Liver (tissue), 9 donors: ENCODE measurements around the gene USP5. TPM values are rescaled to one million over a fixed set of nuclear protein-coding genes. Genes with fewer than 3 reads are reported as not detected.

Experiments used
- DNase-seq: peaks from one replicate; pipeline ENCODE4 v3.0.0-alpha.2; 2017; ENCODE audit warnings: low spot score
- H3K27ac ChIP-seq, 2 donors: one replicate each; pipeline ENCODE4 v1.7.0; 2013; ENCODE audit warnings: inconsistent platforms in 2 of 2, low read length in 2 of 2, control low read depth in 1 of 2, low read depth in 1 of 2, mild to moderate bottlenecking in 1 of 2
- H3K27me3 ChIP-seq, 4 donors: one replicate each; pipeline versions ENCODE4 v1.6.1 to v1.7.0; 2013; ENCODE audit warnings: low read length in 3 of 4, inconsistent platforms in 1 of 4, mild to moderate bottlenecking in 1 of 4, moderate library complexity in 1 of 4; ENCODE audit not compliant: control insufficient read depth in 4 of 4, insufficient read depth in 4 of 4
- H3K36me3 ChIP-seq, 4 donors: one replicate each; pipeline versions ENCODE4 v1.6.1 to v1.7.0; 2013; ENCODE audit warnings: low read length in 3 of 4, mild to moderate bottlenecking in 3 of 4, low read depth in 1 of 4, moderate library complexity in 1 of 4; ENCODE audit not compliant: control insufficient read depth in 4 of 4, insufficient read depth in 3 of 4
- H3K4me1 ChIP-seq, 4 donors: one replicate each; pipeline versions ENCODE4 v1.6.1 to v1.7.0; 2013; ENCODE audit warnings: low read length in 3 of 4, mild to moderate bottlenecking in 3 of 4, moderate library complexity in 1 of 4; ENCODE audit not compliant: control insufficient read depth in 4 of 4, insufficient read depth in 4 of 4
- H3K4me3 ChIP-seq, 3 donors: one replicate each; pipeline versions ENCODE4 v1.6.1 to v1.7.0; 2013; ENCODE audit warnings: low read length in 3 of 3, control low read depth in 1 of 3, low read depth in 1 of 3, mild to moderate bottlenecking in 1 of 3
- H3K9ac ChIP-seq, 2 donors: one replicate each; pipeline ENCODE4 v1.7.0; 2013; ENCODE audit warnings: low read length in 2 of 2, mild to moderate bottlenecking in 2 of 2, moderate library complexity in 2 of 2, control low read depth in 1 of 2, low read depth in 1 of 2
- H3K9me3 ChIP-seq, 4 donors: one replicate each; pipeline versions ENCODE4 v1.6.1 to v1.7.0; 2013; ENCODE audit warnings: low read length in 3 of 4; ENCODE audit not compliant: control insufficient read depth in 4 of 4
- CTCF ChIP-seq: fragments of 150-350 bp; IDR thresholded peaks from 2 replicates; pipeline ENCODE4 v1.5.1; 2017; ENCODE audit warnings: improper control_type of control experiment, low read depth, low read length; ENCODE audit not compliant: missing input control
- EGR1 ChIP-seq, 2 donors: IDR thresholded peaks; 2 replicates each; pipeline ENCODE4 v1.6.1; 2016 to 2018; ENCODE audit warnings: antibody characterized with exemption in 2 of 2, low read depth in 2 of 2
- FOXA1 ChIP-seq: IDR thresholded peaks from 2 replicates; pipeline ENCODE4 v1.6.1; 2016; ENCODE audit warnings: antibody characterized with exemption
- FOXA2 ChIP-seq: IDR thresholded peaks from 2 replicates; pipeline ENCODE4 v1.6.1; 2016; ENCODE audit warnings: antibody characterized with exemption
- HNF4A ChIP-seq, 2 donors: conservative IDR thresholded peaks; 2 replicates each; pipeline ENCODE4 v1.6.1; 2016; ENCODE audit warnings: antibody characterized with exemption in 2 of 2, mild to moderate bottlenecking in 2 of 2
- HNF4G ChIP-seq: IDR thresholded peaks from 2 replicates; pipeline ENCODE4 v1.6.1; 2016; ENCODE audit warnings: antibody characterized with exemption
- JUND ChIP-seq, 2 donors: IDR thresholded peaks; 2 replicates each; pipeline ENCODE4 v1.6.1; 2016; ENCODE audit warnings: antibody characterized with exemption in 2 of 2
- MAX ChIP-seq: IDR thresholded peaks from 2 replicates; pipeline ENCODE4 v1.6.1; 2016; ENCODE audit warnings: antibody characterized with exemption
- NR2F2 ChIP-seq: IDR thresholded peaks from 2 replicates; pipeline ENCODE4 v1.6.1; 2016; ENCODE audit warnings: antibody characterized with exemption
- RAD21 ChIP-seq, 2 donors: IDR thresholded peaks; 2 replicates each; pipeline ENCODE4 v1.6.1; 2016; ENCODE audit warnings: antibody characterized with exemption in 2 of 2, mild to moderate bottlenecking in 2 of 2
- REST ChIP-seq: IDR thresholded peaks from 2 replicates; pipeline ENCODE4 v1.6.1; 2016; ENCODE audit warnings: antibody characterized with exemption, mild to moderate bottlenecking
- SP1 ChIP-seq: IDR thresholded peaks from 2 replicates; pipeline ENCODE4 v1.6.1; 2018; ENCODE audit warnings: antibody characterized with exemption, mild to moderate bottlenecking
- WGBS: extraction: QIAGEN DNeasy Blood & Tissue Kit; methylation state at CpG from one replicate; pipeline ENCODE4 v1.1.7; 2013; 5-methylcytosine and 5-hydroxymethylcytosine counted together
- polyA plus RNA-seq, 2 donors: library from polyadenylated mRNA; stranded (reverse) in 1 of 2; unstranded in 1 of 2; fragments of 200-250 nt in 1 of 2; fragments of >200 nt in 1 of 2; fragmentation: Nextera tagmentation in 1 of 2; extraction: Ambion mirVana in 1 of 2; gene quantifications; one replicate each; pipeline versions ENCODE4 v1.2.1 to v1.2.3, GENCODE V29; 2013 to 2015
- total RNA-seq, 2 donors: library from RNA; depleted of rRNA; stranded (reverse); fragments of >200 nt; gene quantifications; one replicate each; pipeline ENCODE4 v1.2.3, GENCODE V29; 2014
- donor health status: healthy.
- donor health status: healthy.
- donor health status: healthy.
- donor health status: healthy.
- donor health status: healthy.

The USP5 gene
- total and polyA plus RNA-seq, 4 donors = 15.2 to 41.0 (median 35.7) TPM

GRCh38 chr12:6840761-6841515 lies 11.0 kb upstream of the USP5 start, which contains the start of gene GNB3:
Gene GNB3 (plus strand): TSS chr12:6840925. CDS start chr12:6841288, 363 bp downstream.
- H3K27ac ChIP-seq = no peak within 1 kb of the TSS
- H3K9ac ChIP-seq = no peak within 1 kb of the TSS

GRCh38 chr12:6842075-6842474 lies 9.9 kb upstream of the USP5 start:
- Histone ChIP-seq H3K27ac (no peak overlapping the region), H3K4me1 (no peaks in the 10 kb centered on the region), H3K9me3 (no peaks in the 10 kb centered on the region), H3K36me3 (peaks cover 0 to 2% (median 0%) of the 10 kb centered on the region in 4 donors), H3K4me3 (no peak overlapping the region), H3K27me3 (no peaks in the 10 kb centered on the region), H3K9ac (no peak overlapping the region)
- DNase-seq = no peak
- 84% methylated on average over 4 of the region's 4 CpGs for WGBS
- TF ChIP-seq FOXA2 (no peak), HNF4G (no peak), SP1 (no peak), EGR1 (IDR thresholded peaks at IDR 0.05; ENCODE audit: low read depth in 2 of 2) (no peak), CTCF (no peak), MAX (no peak), FOXA1 (no peak), REST (no peak), JUND (IDR thresholded peaks at IDR 0.05) (no peak), NR2F2 (no peak)

More at GRCh38 chr12:6840761-6841515, 11.0 kb upstream of the USP5 start, which contains the start of gene GNB3:
- no peaks in the 10 kb centered on the region for H3K9me3 ChIP-seq
- DNase-seq = no peak
- no peaks in the 10 kb centered on the region for H3K4me1 ChIP-seq
- 75% methylated on average over 24 of the region's 24 CpGs for WGBS
- H3K27me3 ChIP-seq = no peaks in the 10 kb centered on the region
- no peak for TF ChIP-seq FOXA1
- no peak for TF ChIP-seq RAD21 (IDR thresholded peaks at IDR 0.05)
- TF ChIP-seq FOXA2 = no peak
- TF ChIP-seq HNF4A (conservative IDR thresholded peaks at IDR 0.05) = no peak
- peaks cover 0 to 2% (median 0%) of the 10 kb centered on the region in 4 donors for H3K36me3 ChIP-seq
- no peak within 1 kb of the TSS for H3K4me3 ChIP-seq
